Neural crest cell (in vitro differentiated cells): Measurements from ENCODE around the gene RSPH6A. TPM values are rescaled to one million over a fixed set of nuclear protein-coding genes. Genes with fewer than 3 reads are reported as not detected.

Experiments
- DNase-seq: peaks from one replicate; pipeline ENCODE4 v3.0.0; 2021; ENCODE audit warnings: low read depth, mixed read lengths, low spot score
- H3K27ac Mint-ChIP-seq: one replicate; pipeline ENCODE4 v1.8.0; 2021; ENCODE audit warnings: mild to moderate bottlenecking, mixed read lengths; ENCODE audit not compliant: unreplicated experiment
- H3K27me3 Mint-ChIP-seq: 2 replicates; pipeline ENCODE4 v1.8.0; 2021; ENCODE audit warnings: low read depth, mild to moderate bottlenecking, mixed read lengths
- H3K36me3 Mint-ChIP-seq: 2 replicates; pipeline ENCODE4 v1.8.0; 2021; ENCODE audit warnings: low read depth, mild to moderate bottlenecking, mixed read lengths
- H3K4me1 Mint-ChIP-seq: 2 replicates; pipeline ENCODE4 v1.8.0; 2021; ENCODE audit warnings: mixed read lengths
- H3K4me3 Mint-ChIP-seq: one replicate; pipeline ENCODE4 v1.8.0; 2021; ENCODE audit warnings: mild to moderate bottlenecking, mixed read lengths
- H3K9me3 Mint-ChIP-seq: 2 replicates; pipeline ENCODE4 v1.8.0; 2021; ENCODE audit warnings: mixed read lengths
- total RNA-seq: library from RNA; stranded (reverse); gene quantifications from 2 replicates; pipeline ENCODE4 v1.2.1, GENCODE V29; 2021
- TF ChIP-seq, protein P1 (sequence below): fragments of 200-600 bp; sonication (generic); conservative IDR thresholded peaks from 2 replicates; pipeline ENCODE4 v1.5.0; 2021; ENCODE audit warnings: antibody characterized with exemption, mild to moderate bottlenecking

RSPH6A gene
- total RNA-seq, 1 donor from 2014 or later: 0.44 TPM

- Mint-ChIP-seq H3K9me3 (no peaks in the 10 kb centered on the region), H3K4me3 (peak within 1 kb of the TSS; percentile 98), H3K27me3 (peaks cover 30% of the 10 kb centered on the region), H3K27ac (peak within 1 kb of the TSS; percentile 100), H3K4me1 (peaks cover 35% of the 10 kb centered on the region), H3K36me3 (peaks cover 10% of the 10 kb centered on the region)
- TF ChIP-seq, protein P1, sequence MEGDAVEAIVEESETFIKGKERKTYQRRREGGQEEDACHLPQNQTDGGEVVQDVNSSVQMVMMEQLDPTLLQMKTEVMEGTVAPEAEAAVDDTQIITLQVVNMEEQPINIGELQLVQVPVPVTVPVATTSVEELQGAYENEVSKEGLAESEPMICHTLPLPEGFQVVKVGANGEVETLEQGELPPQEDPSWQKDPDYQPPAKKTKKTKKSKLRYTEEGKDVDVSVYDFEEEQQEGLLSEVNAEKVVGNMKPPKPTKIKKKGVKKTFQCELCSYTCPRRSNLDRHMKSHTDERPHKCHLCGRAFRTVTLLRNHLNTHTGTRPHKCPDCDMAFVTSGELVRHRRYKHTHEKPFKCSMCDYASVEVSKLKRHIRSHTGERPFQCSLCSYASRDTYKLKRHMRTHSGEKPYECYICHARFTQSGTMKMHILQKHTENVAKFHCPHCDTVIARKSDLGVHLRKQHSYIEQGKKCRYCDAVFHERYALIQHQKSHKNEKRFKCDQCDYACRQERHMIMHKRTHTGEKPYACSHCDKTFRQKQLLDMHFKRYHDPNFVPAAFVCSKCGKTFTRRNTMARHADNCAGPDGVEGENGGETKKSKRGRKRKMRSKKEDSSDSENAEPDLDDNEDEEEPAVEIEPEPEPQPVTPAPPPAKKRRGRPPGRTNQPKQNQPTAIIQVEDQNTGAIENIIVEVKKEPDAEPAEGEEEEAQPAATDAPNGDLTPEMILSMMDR: no peak
- peak; percentile 96 for DNase-seq
Measured at GRCh38 chr19:45768984-45769782, 45.9 kb downstream of the RSPH6A start, which contains the start of gene SIX5. Gene SIX5 (minus strand): TSS chr19:45769252. CDS start chr19:45768844, 408 bp downstream.

- Mint-ChIP-seq H3K36me3 (peaks cover 10% of the 10 kb centered on the region), H3K4me3 (peak overlapping the region; percentile 98), H3K27me3 (peaks cover 30% of the 10 kb centered on the region), H3K9me3 (no peaks in the 10 kb centered on the region), H3K4me1 (peaks cover 35% of the 10 kb centered on the region), H3K27ac (peak overlapping the region; percentile 100)
- TF ChIP-seq, protein P1: no peak
- DNase-seq: peak; percentile 43
Measured at GRCh38 chr19:45768655-45768983, 46.5 kb downstream of the RSPH6A start.

- H3K36me3 Mint-ChIP-seq: peaks cover 10% of the 10 kb centered on the region
- peak; percentile 50 for DNase-seq
- H3K9me3 Mint-ChIP-seq: no peaks in the 10 kb centered on the region
- H3K27ac Mint-ChIP-seq: peak overlapping the region; percentile 93
- peaks cover 35% of the 10 kb centered on the region for H3K4me1 Mint-ChIP-seq
- TF ChIP-seq, protein P1: no peak
- H3K27me3 Mint-ChIP-seq: peaks cover 30% of the 10 kb centered on the region
- H3K4me3 Mint-ChIP-seq: peak overlapping the region; percentile 94
Measured at GRCh38 chr19:45767881-45768654, 47.0 kb downstream of the RSPH6A start.

DNA sequence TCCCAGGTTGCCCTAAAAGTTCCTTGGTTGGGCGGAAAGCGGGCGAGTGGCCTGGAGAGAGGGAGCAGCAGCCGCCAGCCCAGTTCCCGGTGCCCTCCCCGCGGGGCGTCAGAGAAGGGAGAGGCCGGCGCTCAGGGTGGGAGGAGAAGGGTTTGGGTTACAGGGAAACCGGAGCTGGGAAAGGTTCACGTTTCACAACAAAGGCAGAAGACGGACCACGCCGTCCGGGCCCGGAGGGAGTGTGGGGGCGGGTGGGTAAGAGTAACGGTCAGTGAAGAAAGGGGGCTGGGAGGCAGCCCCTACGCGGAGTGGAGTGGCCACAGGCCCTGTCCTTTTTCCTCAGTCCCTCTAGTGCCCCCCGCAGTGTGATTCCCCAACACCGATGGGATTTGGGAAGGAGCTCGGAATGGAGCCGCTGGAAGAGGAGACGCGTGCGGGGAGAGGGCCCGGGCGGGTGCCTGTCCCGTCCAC, 47.7 kb downstream of the RSPH6A start:
- Mint-ChIP-seq H3K27me3 (peaks cover 30% of the 10 kb centered on the region), H3K27ac (peak overlapping the region; percentile 75), H3K4me1 (peaks cover 35% of the 10 kb centered on the region), H3K9me3 (no peaks in the 10 kb centered on the region), H3K4me3 (peak overlapping the region; percentile 94), H3K36me3 (peaks cover 10% of the 10 kb centered on the region)
- TF ChIP-seq, protein P1: no peak
- DNase-seq: peak; percentile 59

GRCh38 chr19:45766869-45767346, 48.2 kb downstream of the RSPH6A start:
- Mint-ChIP-seq H3K4me1 (peaks cover 30% of the 10 kb centered on the region), H3K36me3 (peaks cover 7% of the 10 kb centered on the region), H3K27me3 (peaks cover 25% of the 10 kb centered on the region), H3K4me3 (peak overlapping the region; percentile 94), H3K27ac (peak overlapping the region; percentile 19), H3K9me3 (no peaks in the 10 kb centered on the region)
- TF ChIP-seq, protein P1: no peak
- DNase-seq: no peak
